CD14-positive monocyte (primary cell): ENCODE measurements around the gene MDFI. TPM values are rescaled to one million over a fixed set of nuclear protein-coding genes. Genes with fewer than 3 reads are reported as not detected.

Experiments used
- DNase-seq, 3 donors: peaks; one replicate each; pipeline ENCODE4 v3.0.0-alpha.2; 2011 to 2022
- H2AFZ ChIP-seq: 2 replicates; pipeline ENCODE4 v1.6.0; 2012; ENCODE audit warnings: mild to moderate bottlenecking, low read depth, low read length, inconsistent platforms; ENCODE audit not compliant: insufficient read depth, poor library complexity, severe bottlenecking
- H3K27ac ChIP-seq, 2 donors: 1 replicate in 1 of 2; 2 replicates in 1 of 2; pipeline ENCODE4 v1.5.1; 2012 to 2013; ENCODE audit warnings: low read length in 2 of 2, control low read depth in 1 of 2, inconsistent platforms in 1 of 2, low read depth in 1 of 2, mild to moderate bottlenecking in 1 of 2
- H3K27me3 ChIP-seq, 2 donors: one replicate each; pipeline versions ENCODE4 v1.6.0 to v1.6.1; 2011 to 2013; ENCODE audit warnings: low read length in 2 of 2; ENCODE audit not compliant: control insufficient read depth in 2 of 2, insufficient read depth in 2 of 2
- H3K36me3 ChIP-seq, 2 donors: replicated peaks in 1 of 2; 1 replicate in 1 of 2; 2 replicates in 1 of 2; pipeline versions ENCODE4 v1.5.1 to v1.6.1; 2012 to 2013; ENCODE audit warnings: low read length in 2 of 2, control low read depth in 1 of 2, inconsistent platforms in 1 of 2, mild to moderate bottlenecking in 1 of 2; ENCODE audit not compliant: insufficient read depth in 2 of 2, control insufficient read depth in 1 of 2
- H3K4me1 ChIP-seq, 2 donors: 1 replicate in 1 of 2; 2 replicates in 1 of 2; pipeline versions ENCODE4 v1.5.1 to v1.6.1; 2012 to 2013; ENCODE audit warnings: low read length in 2 of 2, control low read depth in 1 of 2, inconsistent platforms in 1 of 2, mild to moderate bottlenecking in 1 of 2, moderate library complexity in 1 of 2; ENCODE audit not compliant: insufficient read depth in 2 of 2, control insufficient read depth in 1 of 2
- H3K4me2 ChIP-seq: replicated peaks from 2 replicates; pipeline ENCODE3; 2012; ENCODE audit warnings: low read length, moderate library complexity, mild to moderate bottlenecking; ENCODE audit not compliant: poor library complexity, severe bottlenecking; ENCODE audit errors: extremely low read depth
- H3K4me3 ChIP-seq, 3 experiments: fragments of 200-600 bp in 1 of 3; sonication (generic) in 1 of 3; replicated peaks in 1 of 3; 1 replicate in 2 of 3; 2 replicates in 1 of 3; pipeline ENCODE4 v1.5.1; 2011 to 2013; ENCODE audit warnings: low read length in 3 of 3, mild to moderate bottlenecking in 3 of 3, control low read depth in 2 of 3, low read depth in 2 of 3, inconsistent platforms in 1 of 3, moderate library complexity in 1 of 3
- H3K79me2 ChIP-seq: 2 replicates; pipeline ENCODE4 v1.6.0; 2012; ENCODE audit warnings: mild to moderate bottlenecking, control low read depth, inconsistent platforms, low read length, moderate library complexity; ENCODE audit not compliant: insufficient read depth
- H3K9ac ChIP-seq: 2 replicates; pipeline ENCODE4 v1.6.0; 2017; ENCODE audit warnings: low read length, mild to moderate bottlenecking; ENCODE audit not compliant: insufficient read depth, poor library complexity, severe bottlenecking
- H3K9me3 ChIP-seq, 2 donors: replicated peaks in 1 of 2; 1 replicate in 1 of 2; 2 replicates in 1 of 2; pipeline versions ENCODE4 v1.5.1 to v1.6.1; 2012 to 2013; ENCODE audit warnings: low read length in 2 of 2, control low read depth in 1 of 2; ENCODE audit not compliant: control insufficient read depth in 1 of 2, insufficient read depth in 1 of 2
- H4K20me1 ChIP-seq: 2 replicates; pipeline ENCODE4 v1.6.0; 2012; ENCODE audit warnings: mild to moderate bottlenecking, low read length, control low read depth, moderate library complexity; ENCODE audit not compliant: insufficient read depth
- H3K27ac Mint-ChIP-seq, 7 donors: one replicate each; pipeline ENCODE4 v1.8.0; 2020; ENCODE audit warnings: mild to moderate bottlenecking in 7 of 7, mixed read lengths in 7 of 7, moderate library complexity in 6 of 7, inconsistent platforms in 2 of 7
- H3K27me3 Mint-ChIP-seq, 3 donors: one replicate each; pipeline ENCODE4 v1.8.0; 2021 to 2022; ENCODE audit warnings: low read depth in 3 of 3, mild to moderate bottlenecking in 3 of 3, mixed read lengths in 3 of 3, moderate library complexity in 3 of 3, inconsistent platforms in 1 of 3
- H3K36me3 Mint-ChIP-seq, 2 donors: one replicate each; pipeline ENCODE4 v1.8.0; 2020; ENCODE audit warnings: mixed read lengths in 2 of 2, inconsistent platforms in 1 of 2, mild to moderate bottlenecking in 1 of 2
- H3K4me1 Mint-ChIP-seq: one replicate; pipeline ENCODE4 v1.8.0; 2020; ENCODE audit warnings: mild to moderate bottlenecking, mixed read lengths
- H3K4me3 Mint-ChIP-seq, 2 donors: one replicate each; pipeline ENCODE4 v1.8.0; 2020; ENCODE audit warnings: mild to moderate bottlenecking in 2 of 2, mixed read lengths in 2 of 2, moderate library complexity in 1 of 2
- H3K9me3 Mint-ChIP-seq, 7 donors: one replicate each; pipeline ENCODE4 v1.8.0; 2020 to 2022; ENCODE audit warnings: mixed read lengths in 7 of 7, mild to moderate bottlenecking in 6 of 7, moderate library complexity in 6 of 7, inconsistent platforms in 2 of 7
- CTCF ChIP-seq: fragments of 200-600 bp; IDR thresholded peaks from one replicate; pipeline ENCODE4 v1.8.0; 2022; ENCODE audit warnings: antibody characterized with exemption, mild to moderate bottlenecking
- WGBS: methylation state at CpG from one replicate; pipeline ENCODE4 v1.1.5; 2013; ENCODE audit warnings: missing lambda C conversion rate; ENCODE audit not compliant: insufficient coverage; 5-methylcytosine and 5-hydroxymethylcytosine counted together
- intact Hi-C, 2 donors: fragments of 100-400 bp; cut with micrococcal nuclease; formaldehyde crosslinking; loops; one replicate each; pipeline versions ENCODE4 v1.15.0 to v1.15.1; 2023
- polyA plus RNA-seq, 3 donors: library from polyadenylated mRNA; depleted of rRNA in 1 of 3; unstranded in 2 of 3; stranded (reverse) in 1 of 3; fragments of 300-500 nt in 2 of 3; fragments of >200 nt in 1 of 3; fragmentation: Illumina TruSeq in 2 of 3; gene quantifications; 1 replicate in 2 of 3; 2 replicates in 1 of 3; pipeline ENCODE4 v1.2.3, GENCODE V29; 2012 to 2021

Gene MDFI
- polyA plus RNA-seq, 3 donors, result not detected

- H3K27me3 Mint-ChIP-seq, result peaks cover 42 to 56% (median 43%) of the 10 kb centered on the region in 3 donors
- no peaks in the 10 kb centered on the region for H4K20me1 ChIP-seq
- intact Hi-C loops, result no loop called here
- no peak overlapping the region for H3K4me2 ChIP-seq
- H3K36me3 ChIP-seq, result no peaks in the 10 kb centered on the region
- H3K9ac ChIP-seq, result no peak overlapping the region
- H3K4me3 Mint-ChIP-seq, result no peak overlapping the region
- no peak overlapping the region for H3K27ac ChIP-seq
- TF ChIP-seq CTCF, result no peak
- peaks cover 11 to 41% of the 10 kb centered on the region in 2 donors for H3K27me3 ChIP-seq
- peaks cover 0 to 22% (median 3%) of the 10 kb centered on the region in 7 donors for H3K9me3 Mint-ChIP-seq
- no peaks in the 10 kb centered on the region for H3K79me2 ChIP-seq
- H3K36me3 Mint-ChIP-seq, result peaks cover 0 to 4% of the 10 kb centered on the region in 2 donors
- H3K27ac Mint-ChIP-seq, result no peak overlapping the region
- WGBS, result 7% methylated on average over 4 of the region's 4 CpGs
- H3K4me1 Mint-ChIP-seq, result peaks cover 29% of the 10 kb centered on the region
- no peak overlapping the region for H2AFZ ChIP-seq
- no peak overlapping the region for H3K4me3 ChIP-seq
- DNase-seq, result no peak
- H3K9me3 ChIP-seq, result peaks cover 0 to 7% of the 10 kb centered on the region in 2 donors
- peaks cover 5 to 17% of the 10 kb centered on the region in 2 donors for H3K4me1 ChIP-seq
These were observed 3.6 kb upstream of the MDFI start for GRCh38 chr6:41634657-41635056.

- Histone ChIP-seq H3K27me3 (peaks cover 11 to 48% of the 10 kb centered on the region in 2 donors), H3K36me3 (no peaks in the 10 kb centered on the region), H3K4me3 (no peak overlapping the region), H3K27ac (no peak overlapping the region), H3K4me1 (peaks cover 5 to 17% of the 10 kb centered on the region in 2 donors), H2AFZ (no peak overlapping the region), H3K79me2 (no peaks in the 10 kb centered on the region), H3K4me2 (no peak overlapping the region), H4K20me1 (no peaks in the 10 kb centered on the region), H3K9me3 (peaks cover 0 to 8% of the 10 kb centered on the region in 2 donors), H3K9ac (no peak overlapping the region)
- Mint-ChIP-seq H3K9me3 (peaks cover 0 to 22% (median 3%) of the 10 kb centered on the region in 7 donors), H3K36me3 (peaks cover 0 to 4% of the 10 kb centered on the region in 2 donors), H3K4me3 (no peak overlapping the region), H3K27me3 (peaks cover 49 to 63% (median 50%) of the 10 kb centered on the region in 3 donors), H3K4me1 (peaks cover 29% of the 10 kb centered on the region), H3K27ac (peak overlapping the region in 1 of 7 donors; percentile 32)
- intact Hi-C loops, result no loop called here
- DNase-seq, result no peak
- TF ChIP-seq CTCF, result no peak
- WGBS, result 22% methylated on average over 2 of the region's 6 CpGs
These were observed 2.9 kb upstream of the MDFI start for GRCh38 chr6:41635365-41635764.
